ENCODE data around the gene ITPRIPL2.

Gene ITPRIPL2

DNA sequence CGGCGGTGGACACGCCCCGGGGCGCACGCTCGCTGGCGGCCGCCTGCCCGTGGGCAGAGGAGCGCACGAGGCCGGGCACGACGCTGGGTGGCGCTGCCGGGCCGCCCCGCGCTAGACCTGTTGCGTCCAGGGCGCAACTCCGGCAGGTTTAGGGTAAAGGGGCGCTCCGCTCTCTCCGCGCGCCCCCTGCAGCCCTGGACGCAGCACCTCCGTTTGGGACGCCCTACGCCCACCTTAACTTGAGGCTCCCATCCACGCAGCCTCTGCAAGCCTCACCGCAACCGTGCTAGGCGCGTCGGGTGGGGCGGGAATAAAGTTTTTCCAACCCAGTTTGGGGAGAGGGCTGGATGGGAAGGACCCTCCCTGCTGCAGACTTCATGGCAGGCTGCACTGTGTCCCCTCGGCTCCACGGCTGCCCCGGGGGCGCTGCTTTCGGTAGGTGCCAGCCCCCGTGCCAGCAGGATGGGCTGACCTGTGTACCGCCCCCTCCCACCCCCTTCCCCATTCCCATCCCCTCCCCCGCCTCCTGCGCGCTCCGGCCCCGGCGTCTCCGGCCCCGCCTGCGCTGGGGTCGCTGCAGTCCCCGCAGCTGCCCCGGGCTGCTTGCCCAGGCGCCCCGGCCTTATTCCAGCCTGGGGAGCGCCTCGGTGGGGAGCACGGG lies 54.1 kb downstream of the ITPRIPL2 start, which contains the start of gene SYT17:
SYT17 (plus strand) TSS at position 531 of the 661 bp plus-strand sequence. CDS start 407 bp downstream, outside the sequence.
- no peaks in the 10 kb centered on the region for H3K36me3 Mint-ChIP-seq
- peaks cover 6% of the 10 kb centered on the region for H3K9me3 Mint-ChIP-seq
- no peaks in the 10 kb centered on the region for H3K4me1 Mint-ChIP-seq
- peak; percentile 89 for ATAC-seq
- peak; percentile 42 to 59 for DNase-seq (ENCODE audit: low spot score in 2 of 2)
- no peak within 1 kb of the TSS for H3K4me3 Mint-ChIP-seq
- H3K27ac Mint-ChIP-seq: no peak within 1 kb of the TSS

DNA sequence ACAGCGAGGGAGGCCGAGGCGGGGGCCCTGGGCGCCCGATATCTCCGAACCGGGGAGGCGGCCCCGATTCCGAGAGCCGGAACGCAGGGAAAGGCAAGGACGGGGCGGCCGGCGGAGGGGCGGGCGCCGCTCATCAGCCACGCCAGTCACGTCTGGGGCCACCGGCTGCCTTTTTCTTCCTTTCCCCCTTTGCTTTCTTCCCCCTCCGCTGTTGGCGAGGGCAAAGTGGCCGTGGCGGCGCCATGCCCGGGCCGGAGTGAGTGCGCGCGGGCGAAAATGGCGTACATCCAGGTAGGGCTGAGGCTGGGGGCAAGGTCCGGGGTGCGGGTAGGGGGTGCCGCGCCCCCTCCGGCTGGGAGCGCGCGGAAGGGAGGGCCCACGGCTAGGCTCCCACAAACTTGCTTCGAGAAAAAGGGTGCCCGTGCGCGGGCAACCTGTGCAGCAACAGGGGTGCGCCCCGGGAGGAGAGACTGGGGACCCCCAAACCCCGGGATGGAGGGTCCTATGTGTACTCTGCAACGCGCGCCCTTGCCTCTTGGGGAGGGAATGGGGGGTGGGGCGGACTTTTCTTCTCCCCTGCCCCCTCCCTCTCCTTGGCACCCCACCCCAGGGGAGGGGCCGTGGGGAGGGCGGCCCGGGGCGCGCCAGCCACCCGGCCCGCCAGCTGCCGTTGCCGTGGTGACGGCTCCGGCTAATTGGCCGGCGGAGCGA lies 54.8 kb downstream of the ITPRIPL2 start:
- no peaks in the 10 kb centered on the region for H3K4me1 Mint-ChIP-seq
- H3K27ac Mint-ChIP-seq: no peak overlapping the region
- ATAC-seq: no peak
- no peak overlapping the region for H3K4me3 Mint-ChIP-seq
- peaks cover under 1% of the 10 kb centered on the region for H3K9me3 Mint-ChIP-seq
- H3K36me3 Mint-ChIP-seq: no peaks in the 10 kb centered on the region
- DNase-seq (ENCODE audit: low spot score in 2 of 2): no peak

DNA sequence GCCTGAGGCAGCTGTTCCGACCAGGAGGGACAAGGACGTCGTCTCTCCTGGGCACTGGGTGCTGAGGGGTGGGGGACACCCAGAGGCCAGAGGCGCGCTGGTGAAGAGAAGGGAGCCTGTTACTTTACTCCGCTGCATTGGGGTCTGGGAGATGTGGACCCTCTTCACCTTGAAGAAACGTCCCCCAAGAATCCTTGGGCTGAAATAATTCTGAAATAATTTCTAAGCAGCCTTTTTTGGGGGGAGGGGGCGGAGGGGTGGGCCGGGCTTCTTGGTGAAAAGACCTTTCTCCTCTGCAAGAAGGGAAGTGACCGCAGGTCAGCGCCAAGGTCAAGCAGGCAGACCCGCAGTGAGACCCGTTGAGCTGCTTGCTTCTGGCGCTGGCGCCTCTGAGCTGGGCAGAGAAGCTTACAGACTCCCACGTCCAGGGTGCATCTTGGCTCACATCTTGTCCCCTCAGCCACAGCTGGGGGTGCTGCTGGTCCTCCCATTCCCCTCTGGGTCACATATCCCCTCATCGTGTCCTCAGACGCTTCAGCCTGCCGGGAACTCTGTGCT lies 55.4 kb downstream of the ITPRIPL2 start:
- no peak overlapping the region for H3K27ac Mint-ChIP-seq
- no peak for ATAC-seq
- no peak for DNase-seq (ENCODE audit: low spot score in 2 of 2)
- no peaks in the 10 kb centered on the region for H3K9me3 Mint-ChIP-seq
- H3K4me1 Mint-ChIP-seq: no peaks in the 10 kb centered on the region
- H3K4me3 Mint-ChIP-seq: no peak overlapping the region
- H3K36me3 Mint-ChIP-seq: no peaks in the 10 kb centered on the region

DNA sequence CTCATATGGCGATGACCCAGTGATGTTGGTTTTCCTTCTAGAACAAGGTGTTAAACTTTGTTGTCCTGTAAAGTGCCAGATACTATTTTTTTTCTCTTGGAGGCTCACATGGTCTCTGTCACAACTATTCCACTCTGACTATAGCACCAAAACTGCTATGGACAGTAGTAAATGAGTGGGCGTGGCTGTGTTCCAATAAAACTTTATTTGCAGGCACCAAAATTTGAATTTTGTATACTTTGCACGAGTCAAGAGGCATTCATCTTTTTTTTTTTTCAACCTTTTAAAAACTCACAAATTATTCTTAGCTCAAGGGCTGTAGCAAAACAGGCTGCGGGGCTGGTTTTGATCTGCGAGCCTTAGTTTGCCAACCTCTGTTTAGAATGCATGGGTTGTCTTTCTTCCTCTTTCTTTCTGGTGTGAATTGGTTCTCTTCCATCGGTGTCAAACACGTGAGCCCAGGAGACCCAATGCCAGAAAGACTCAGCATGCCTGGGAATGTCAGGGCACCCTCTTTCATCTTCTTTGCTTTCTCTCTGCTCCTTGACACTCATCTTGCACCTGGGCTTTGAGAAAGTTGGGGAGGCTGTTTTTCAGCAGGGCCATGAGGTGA lies 56.4 kb downstream of the ITPRIPL2 start:
- Mint-ChIP-seq H3K27ac (no peak overlapping the region), H3K4me1 (no peaks in the 10 kb centered on the region), H3K4me3 (no peak overlapping the region)

More for the DNA sequence above, 56.4 kb downstream of the ITPRIPL2 start:
- H3K9me3 Mint-ChIP-seq: no peaks in the 10 kb centered on the region
- no peak for ATAC-seq
- H3K36me3 Mint-ChIP-seq: no peaks in the 10 kb centered on the region
- no peak for DNase-seq (ENCODE audit: low spot score in 2 of 2)

Measured in stimulated activated effector memory CD8-positive, alpha-beta T cell treated with anti-CD3 and anti-CD28 coated beads, Interleukin-12 subunit alpha, Interleukin-12 subunit beta, amount 100 ng/mL, for 72 hours (primary cell).